GM12878 (cell line): Measurements from ENCODE around the gene BMAL2. TPM values are rescaled to one million over a fixed set of nuclear protein-coding genes. Genes with fewer than 3 reads are reported as not detected.

Source experiments
- ATAC-seq: fragments of 200-7000 bp; cut with Tn5 transposase; 3 replicates; pipeline ENCODE4 v1.9.1; 2020; ENCODE audit warnings: mild to moderate bottlenecking, moderate library complexity
- BruUV-seq: library from RNA; stranded (reverse); fragments of 400-500 nt; replicated peaks from 2 replicates; lab custom pipeline; 2021; lab: Mats Ljungman, UMichigan
- CTCF ChIA-PET: fragments of 300-600 bp; sonication (Branson Sonifier 250); formaldehyde crosslinking; extraction: SDS; loops from one replicate; lab custom pipeline; 2021; ENCODE audit warnings: inconsistent platforms; lab: Yijun Ruan, JAX
- POLR2A ChIA-PET: fragments of 350-600 bp; formaldehyde crosslinking; extraction: SDS; loops from one replicate; lab custom pipeline; 2021; ENCODE audit warnings: inconsistent platforms; lab: Charles Lee
- RAD21 ChIA-PET: fragments of 300-600 bp; sonication (Branson Sonifier 250); formaldehyde crosslinking; loops from one replicate; lab custom pipeline; 2023; ENCODE audit warnings: antibody characterized with exemption; ENCODE audit not compliant: unreplicated experiment; lab: Charles Lee
- SMC1A ChIA-PET: fragments of 300-600 bp; sonication (Branson Sonifier 250); formaldehyde crosslinking; loops from one replicate; lab custom pipeline; 2023; ENCODE audit not compliant: unreplicated experiment, uncharacterized antibody; lab: Charles Lee
- DNase-seq: peaks from one replicate; pipeline ENCODE4 v3.0.0-alpha.2; 2011; ENCODE audit warnings: low read depth, low spot score
- FAIRE-seq: peaks from 3 replicates; lab custom pipeline; 2011; peaks lifted over from hg19 to GRCh38; lab: Jason Lieb, UNC
- H2AFZ ChIP-seq: 2 replicates; pipeline ENCODE4 v1.6.0; 2011; ENCODE audit warnings: low read depth, low read length, control low read depth; ENCODE audit not compliant: control insufficient read depth
- H3K27ac ChIP-seq: 2 replicates; pipeline ENCODE4 v1.5.1; 2011; ENCODE audit warnings: control low read depth; ENCODE audit not compliant: control insufficient read depth, insufficient read depth
- H3K27me3 ChIP-seq, 2 experiments: replicated peaks in 1 of 2; 2 replicates each; pipeline versions ENCODE4 v1.6.0 to v1.6.1; 2011; ENCODE audit warnings: low read length in 1 of 2; ENCODE audit not compliant: control insufficient read depth in 2 of 2, insufficient read depth in 2 of 2
- H3K36me3 ChIP-seq, 2 experiments: 2 replicates each; pipeline ENCODE4 v1.5.1; 2011; ENCODE audit warnings: low read length in 1 of 2; ENCODE audit not compliant: control insufficient read depth in 2 of 2, insufficient read depth in 2 of 2
- H3K4me1 ChIP-seq: 2 replicates; pipeline ENCODE4 v1.6.1; 2011; ENCODE audit warnings: mild to moderate bottlenecking, low read length, moderate library complexity, mixed read lengths; ENCODE audit not compliant: control insufficient read depth, insufficient read depth
- H3K4me2 ChIP-seq: 2 replicates; pipeline ENCODE4 v1.6.0; 2011; ENCODE audit warnings: control low read depth; ENCODE audit not compliant: control insufficient read depth, insufficient read depth
- H3K4me3 ChIP-seq: fragments of 200-600 bp; sonication (generic); 2 replicates; pipeline ENCODE4 v1.5.1; 2016
- H3K79me2 ChIP-seq: 2 replicates; pipeline ENCODE4 v1.6.0; 2011; ENCODE audit warnings: low read length; ENCODE audit not compliant: control insufficient read depth, insufficient read depth
- H3K9ac ChIP-seq: 2 replicates; pipeline ENCODE4 v1.8.0; 2011; ENCODE audit warnings: low read length, control low read depth, mixed read lengths; ENCODE audit not compliant: control insufficient read depth, insufficient read depth
- H3K9me3 ChIP-seq: replicated peaks from 3 replicates; pipeline ENCODE4 v1.5.1; 2011; ENCODE audit warnings: mild to moderate bottlenecking, low read length; ENCODE audit not compliant: control insufficient read depth, insufficient read depth
- H4K20me1 ChIP-seq: 2 replicates; pipeline ENCODE4 v1.6.0; 2011; ENCODE audit not compliant: control insufficient read depth, insufficient read depth
- CREM ChIP-seq: IDR thresholded peaks from 2 replicates; pipeline ENCODE4 v1.6.1; 2014; ENCODE audit warnings: antibody characterized with exemption, low read depth
- FOXK2 ChIP-seq: fragments of 450-650 bp; IDR thresholded peaks from 2 replicates; pipeline ENCODE4 v1.6.1; 2017; ENCODE audit warnings: mild to moderate bottlenecking, moderate library complexity
- IKZF1 ChIP-seq: fragments of 450-650 bp; conservative IDR thresholded peaks from 2 replicates; pipeline ENCODE4 v1.6.1; 2017; ENCODE audit warnings: antibody characterized with exemption, mild to moderate bottlenecking
- MEF2B ChIP-seq: fragments of 450-650 bp; IDR thresholded peaks from 2 replicates; pipeline ENCODE4 v1.6.1; 2018; ENCODE audit warnings: mild to moderate bottlenecking, moderate library complexity; ENCODE audit not compliant: partially characterized antibody, poor library complexity, severe bottlenecking
- NFXL1 ChIP-seq: fragments of 450-650 bp; IDR thresholded peaks from 2 replicates; pipeline ENCODE4 v1.6.1; 2017; ENCODE audit warnings: antibody characterized with exemption, mild to moderate bottlenecking, borderline replicate concordance
- RFX5 ChIP-seq: IDR thresholded peaks from 2 replicates; pipeline ENCODE4 v1.6.1; 2011; ENCODE audit warnings: low read depth, low read length, improper control_type of control experiment
- STAT3 ChIP-seq: IDR thresholded peaks from 2 replicates; pipeline ENCODE4 v1.6.1; 2011; ENCODE audit warnings: low read depth, low read length, improper control_type of control experiment
- ZBTB11 ChIP-seq: fragments of 450-650 bp; formaldehyde crosslinking; IDR thresholded peaks from 2 replicates; pipeline ENCODE4 v1.5.0; 2022; ENCODE audit warnings: mild to moderate bottlenecking, missing genetic modification characterization
- WGBS: methylation state at CpG from one replicate; pipeline ENCODE4 v1.1.6; 2016; ENCODE audit warnings: low lambda C conversion rate; ENCODE audit not compliant: insufficient replicate concordance, insufficient coverage; ENCODE audit errors: missing lambda C conversion rate; 5-methylcytosine and 5-hydroxymethylcytosine counted together
- in situ Hi-C: fragments of 300-500 bp; cut with MboI; formaldehyde crosslinking; loops from 9 replicates; pipeline ENCODE4 v1.14.3; 2018; ENCODE audit warnings: mixed read lengths
- intact Hi-C: fragments of 100-400 bp; cut with micrococcal nuclease; formaldehyde crosslinking; loops from one replicate; pipeline ENCODE4 v1.14.2; 2022; ENCODE audit not compliant: unreplicated experiment
- polyA plus RNA-seq, 11 experiments: library from polyadenylated mRNA; depleted of rRNA in 4 of 11; unstranded in 6 of 11; stranded (reverse) in 5 of 11; fragments of >200 nt; fragmentation: Nextera tagmentation in 4 of 11; fragmentation: Illumina TruSeq in 1 of 11; extraction: Ambion mirVana in 4 of 11; extraction: Trizol in 1 of 11; gene quantifications; 1 replicate in 1 of 11; 2 replicates in 10 of 11; pipeline versions ENCODE4 v1.2.1 to v1.2.3, GENCODE V29; 2011 to 2016; ENCODE audit warnings: inconsistent platforms in 2 of 11, missing spikeins in 2 of 11, low read depth in 1 of 11
- total RNA-seq, 4 experiments: library from RNA; depleted of rRNA in 3 of 4; stranded (reverse); fragments of >200 nt in 3 of 4; fragmentation: Illumina TruSeq in 1 of 4; extraction: Trizol in 1 of 4; gene quantifications; 2 replicates each; pipeline versions ENCODE4 v1.2.1 to v1.2.3, GENCODE V29; 2013 to 2021

Gene BMAL2
- total and polyA plus RNA-seq, 10 of the 15 experiments (the other 5 are each of a cell fraction or from before 2014, with no cell fraction given), result 7.9 to 53.6 (median 35.5) TPM

DNA sequence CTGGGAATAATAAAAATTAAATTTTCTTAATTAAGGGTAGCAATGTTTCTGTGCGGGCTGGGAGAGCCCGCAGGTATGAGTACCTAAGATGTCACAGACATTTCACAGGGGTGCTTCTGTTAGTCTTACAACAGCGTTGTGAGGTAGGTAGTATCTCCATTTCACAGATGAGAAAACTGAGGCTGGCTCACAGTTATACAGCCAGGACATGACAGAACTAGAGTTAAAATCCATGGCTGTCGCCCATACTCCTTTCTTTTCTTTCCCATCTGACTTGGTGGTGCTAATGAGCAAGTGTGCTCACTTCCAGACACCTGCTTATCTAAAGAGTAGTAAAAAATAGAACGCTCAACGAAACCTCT, 2.1 kb downstream of the BMAL2 start:
- DNase-seq (no peak), FAIRE-seq (no peak), ATAC-seq (no peak)
- in situ Hi-C loops, result no loop called here
- intact Hi-C loops, result loop anchor here (2.0 to 5.0 kb wide), 2 partner anchors 50 to 368 kb away; no protein-coding TSS in a partner anchor
- Histone ChIP-seq H3K9ac (peak overlapping the region; percentile 91), H3K36me3 (no peaks in the 10 kb centered on the region), H3K27me3 (no peaks in the 10 kb centered on the region), H3K4me3 (peak overlapping the region; percentile 47), H3K9me3 (no peaks in the 10 kb centered on the region), H3K4me1 (peaks cover 36% of the 10 kb centered on the region), H2AFZ (no peak overlapping the region), H3K4me2 (peak overlapping the region; percentile 90), H3K79me2 (peaks cover 79% of the 10 kb centered on the region), H4K20me1 (no peaks in the 10 kb centered on the region), H3K27ac (peak overlapping the region; percentile 89)
- TF ChIP-seq CREM, result no peak
- TF ChIP-seq MEF2B, result peak; percentile 5
- TF ChIP-seq IKZF1, result peak; percentile 18
- no peak for TF ChIP-seq FOXK2
- no peak for TF ChIP-seq STAT3
- no peak for TF ChIP-seq NFXL1
- no peak for TF ChIP-seq RFX5
- TF ChIP-seq ZBTB11 (CRISPR knock-in tag), result no peak
- CTCF ChIA-PET, result interaction anchor here (0.7 to 2.4 kb wide), 7 partner anchors 10 to 370 kb away, joined by 3 to 17 read pairs (median 4); no protein-coding TSS in a partner anchor
- POLR2A ChIA-PET, result interaction anchor here (1.4 to 4.1 kb wide), 5 partner anchors 10 to 91 kb away, joined by 3 to 20 read pairs (median 8); partner anchors contain the start of gene STK38L
- RAD21 ChIA-PET, result interaction anchor here (0.8 to 5.5 kb wide), 19 partner anchors 8 to 270 kb away, joined by 3 to 36 read pairs (median 4); partner anchors contain the start of gene STK38L
- WGBS, result 55% methylated on average over 6 of the region's 6 CpGs
- BruUV-seq, result no TSS peak
- SMC1A ChIA-PET, result interaction anchor here (0.9 to 20.9 kb wide), 19 partner anchors 10 to 468 kb away, joined by 3 to 207 read pairs (median 4); partner anchors contain the start of gene MED21
